ENCODE data around the gene LMTK2.

LMTK2 gene

GRCh38 chr7:98222533-98223195 is 116.0 kb downstream of the LMTK2 start:
- no peak for DNase-seq

GRCh38 chr7:98223351-98223897 is 116.8 kb downstream of the LMTK2 start:
- no peak for DNase-seq

- no peak for DNase-seq
These were observed 117.4 kb downstream of the LMTK2 start for GRCh38 chr7:98223898-98224700.

GRCh38 chr7:98224701-98225181 is 118.1 kb downstream of the LMTK2 start:
- DNase-seq, result no peak

GRCh38 chr7:98225913-98226614 is 119.4 kb downstream of the LMTK2 start:
- DNase-seq, result no peak

GRCh38 chr7:98227939-98228338 is 121.3 kb downstream of the LMTK2 start:
- DNase-seq, result no peak

GRCh38 chr7:98228801-98229200 is 122.1 kb downstream of the LMTK2 start:
- DNase-seq, result no peak

GRCh38 chr7:98229441-98229840 is 122.8 kb downstream of the LMTK2 start:
- DNase-seq, result no peak

GRCh38 chr7:98229991-98230745 is 123.5 kb downstream of the LMTK2 start:
- no peak for DNase-seq

GRCh38 chr7:98230746-98231471 is 124.2 kb downstream of the LMTK2 start:
- no peak for DNase-seq

- DNase-seq, result no peak
These were observed 125.0 kb downstream of the LMTK2 start for GRCh38 chr7:98231493-98232262.

- DNase-seq, result no peak
These were observed 125.6 kb downstream of the LMTK2 start for GRCh38 chr7:98232263-98232585.

- no peak for DNase-seq
These were observed 126.1 kb downstream of the LMTK2 start for GRCh38 chr7:98232799-98233198.

GRCh38 chr7:98233219-98234070 is 126.8 kb downstream of the LMTK2 start:
- DNase-seq, result no peak

GRCh38 chr7:98234429-98235147 is 127.9 kb downstream of the LMTK2 start:
- no peak for DNase-seq

GRCh38 chr7:98235901-98236300 is 129.2 kb downstream of the LMTK2 start:
- DNase-seq, result no peak

GRCh38 chr7:98236355-98237185 is 129.9 kb downstream of the LMTK2 start:
- no peak for DNase-seq

GRCh38 chr7:98238076-98238475 is 131.4 kb downstream of the LMTK2 start:
- no peak for DNase-seq

- DNase-seq, result no peak
These were observed 132.3 kb downstream of the LMTK2 start for GRCh38 chr7:98238976-98239375.

Measured in NCI-H82 (cell line).